NB4 (cell line): Measurements from ENCODE around the gene GRM7.

Source experiments
- MAX ChIP-seq: IDR thresholded peaks from 2 replicates; pipeline ENCODE4 v1.6.1; 2011; ENCODE audit warnings: low read depth, low read length
- POLR2A ChIP-seq: IDR thresholded peaks from 2 replicates; pipeline ENCODE4 v1.6.1; 2011; ENCODE audit warnings: mild to moderate bottlenecking; ENCODE audit not compliant: insufficient read length; ENCODE audit errors: extremely low read depth
- TF ChIP-seq, protein P1 (sequence below): IDR thresholded peaks from one replicate; pipeline ENCODE4 v1.5.1; 2012; ENCODE audit warnings: low read depth, low read length

GRCh38 chr3:7687428-7688147 is 826.7 kb downstream of the GRM7 start:
- TF ChIP-seq, protein P1, sequence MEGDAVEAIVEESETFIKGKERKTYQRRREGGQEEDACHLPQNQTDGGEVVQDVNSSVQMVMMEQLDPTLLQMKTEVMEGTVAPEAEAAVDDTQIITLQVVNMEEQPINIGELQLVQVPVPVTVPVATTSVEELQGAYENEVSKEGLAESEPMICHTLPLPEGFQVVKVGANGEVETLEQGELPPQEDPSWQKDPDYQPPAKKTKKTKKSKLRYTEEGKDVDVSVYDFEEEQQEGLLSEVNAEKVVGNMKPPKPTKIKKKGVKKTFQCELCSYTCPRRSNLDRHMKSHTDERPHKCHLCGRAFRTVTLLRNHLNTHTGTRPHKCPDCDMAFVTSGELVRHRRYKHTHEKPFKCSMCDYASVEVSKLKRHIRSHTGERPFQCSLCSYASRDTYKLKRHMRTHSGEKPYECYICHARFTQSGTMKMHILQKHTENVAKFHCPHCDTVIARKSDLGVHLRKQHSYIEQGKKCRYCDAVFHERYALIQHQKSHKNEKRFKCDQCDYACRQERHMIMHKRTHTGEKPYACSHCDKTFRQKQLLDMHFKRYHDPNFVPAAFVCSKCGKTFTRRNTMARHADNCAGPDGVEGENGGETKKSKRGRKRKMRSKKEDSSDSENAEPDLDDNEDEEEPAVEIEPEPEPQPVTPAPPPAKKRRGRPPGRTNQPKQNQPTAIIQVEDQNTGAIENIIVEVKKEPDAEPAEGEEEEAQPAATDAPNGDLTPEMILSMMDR, result no peak
- TF ChIP-seq POLR2A, result no peak
- no peak for TF ChIP-seq MAX
